CD4-positive, alpha-beta T cell treated with Interleukin-21 for 1 hour (primary cell): Measurements from ENCODE around the gene EPHA5.
"Not testable (repeated sequence)": the region's sequence is repeated elsewhere in the genome, so short reads cannot be mapped to it uniquely, and the experiment has no call there.

Experiments used
- DNase-seq: peaks from one replicate; pipeline ENCODE4 v3.0.0-alpha.2; 2020

EPHA5 gene

DNA sequence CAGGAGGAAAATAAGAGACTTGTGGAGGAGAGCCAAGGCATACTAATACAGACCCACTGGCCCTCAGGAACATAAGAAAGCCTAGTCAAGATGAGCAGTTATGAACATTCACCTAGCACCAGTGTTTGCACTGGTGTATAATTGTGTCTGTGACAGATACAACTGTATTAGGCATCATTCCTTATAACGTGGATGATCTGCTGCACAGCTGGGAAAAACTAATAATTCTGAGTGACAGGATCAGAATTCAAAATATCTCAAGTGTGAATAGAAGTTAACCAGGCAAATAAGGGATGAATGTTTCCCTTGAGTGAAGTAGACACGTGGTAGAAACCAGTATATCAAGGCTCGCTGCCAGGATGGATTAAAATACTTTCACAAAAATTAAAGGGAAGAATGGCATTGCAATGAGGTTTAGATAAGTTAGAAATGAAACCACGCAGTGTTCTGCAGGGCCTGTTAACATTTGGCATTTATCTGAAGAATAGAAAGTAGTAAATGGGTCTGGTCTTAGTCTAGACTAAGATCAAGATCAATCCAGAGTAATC is 325.9 kb downstream of the EPHA5 start:
- no peak for DNase-seq

DNA sequence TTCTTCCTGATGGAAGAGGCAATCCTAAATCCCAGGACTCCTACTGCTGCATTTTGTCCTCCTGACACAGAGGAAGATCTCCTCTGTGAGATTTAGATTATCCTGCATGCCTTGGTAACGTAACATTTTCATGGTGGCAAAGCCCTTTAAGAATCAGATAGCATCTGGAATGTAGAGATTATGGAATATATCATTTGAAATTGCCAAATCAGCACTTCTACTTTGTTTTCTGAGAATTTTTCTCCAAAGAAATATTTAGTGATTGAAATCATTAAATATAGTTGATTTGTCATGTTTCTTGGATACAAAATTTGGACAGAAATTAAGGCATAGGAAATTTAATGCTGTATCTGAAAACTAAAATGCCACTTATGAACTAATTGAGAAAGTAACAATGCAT is 326.9 kb downstream of the EPHA5 start:
- no peak for DNase-seq

DNA sequence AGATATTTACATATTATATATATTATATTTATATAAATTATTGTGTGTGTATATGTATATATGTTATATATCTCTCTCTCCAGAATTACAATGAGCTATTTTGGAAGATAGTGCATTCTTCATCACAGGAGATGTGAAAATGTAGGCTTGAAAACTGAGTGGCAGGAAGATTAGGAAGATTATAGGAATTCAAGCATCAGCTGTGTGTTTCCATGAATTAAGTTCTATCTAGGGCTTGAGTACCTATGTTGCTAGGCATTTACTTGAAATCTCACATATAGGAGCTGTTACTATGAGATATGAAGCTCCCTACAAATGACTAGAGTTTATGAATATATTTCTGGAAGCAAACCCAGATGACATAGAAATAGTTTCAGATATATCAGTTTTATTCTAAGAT is 328.7 kb downstream of the EPHA5 start:
- DNase-seq = no peak

DNA sequence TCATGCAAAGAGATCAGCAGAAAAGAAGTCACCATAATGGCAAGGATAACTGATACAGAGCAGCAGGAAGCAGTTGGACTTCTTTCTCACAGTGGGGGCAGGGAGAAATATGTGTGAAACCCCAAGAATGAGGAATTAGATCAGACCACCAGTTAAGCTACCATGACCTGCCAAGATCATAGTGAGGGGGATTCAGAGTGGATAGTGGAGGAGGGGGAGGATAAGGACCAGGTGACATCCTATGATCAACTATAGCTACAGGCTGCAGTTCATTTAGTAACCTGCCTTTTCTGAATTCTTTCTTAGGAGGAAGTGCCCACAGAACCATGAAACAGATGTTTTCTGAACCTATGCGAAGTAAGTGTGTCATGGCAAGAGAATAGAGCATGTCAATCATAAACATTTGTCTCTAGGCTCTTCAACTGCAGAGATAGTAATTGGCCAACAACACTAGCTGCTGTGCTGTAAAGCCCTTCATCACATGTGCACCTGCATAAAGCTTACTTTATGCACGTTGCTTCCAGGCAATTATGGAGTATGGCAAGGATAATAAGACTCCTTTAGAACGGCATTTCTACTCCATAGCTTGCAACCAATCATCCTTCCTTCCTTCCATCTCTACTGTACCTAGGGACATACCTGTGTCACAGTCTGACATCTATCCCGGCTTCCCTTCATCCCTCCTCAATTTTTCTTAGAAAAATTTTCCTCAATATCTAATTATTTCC is 329.7 kb downstream of the EPHA5 start:
- DNase-seq = no peak

DNA sequence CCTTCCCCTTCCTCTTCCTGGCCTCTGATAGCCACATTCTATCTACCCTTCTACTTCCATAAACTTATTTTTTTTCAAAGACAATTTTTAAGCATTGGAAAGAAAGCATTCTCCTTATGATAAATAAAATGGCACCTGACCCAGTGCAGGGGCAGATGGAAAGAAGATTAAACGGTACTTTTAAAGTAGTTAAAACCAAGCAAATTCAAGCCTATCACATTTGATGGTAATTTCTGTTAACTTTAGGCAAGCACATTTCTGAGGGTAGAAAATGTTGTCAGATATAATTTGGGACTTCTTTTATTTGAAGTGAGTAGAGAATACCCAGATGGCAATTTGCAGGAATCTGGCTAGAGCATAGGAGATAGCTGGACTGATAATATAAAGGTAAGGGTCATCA is 332.9 kb downstream of the EPHA5 start:
- no peak for DNase-seq

DNA sequence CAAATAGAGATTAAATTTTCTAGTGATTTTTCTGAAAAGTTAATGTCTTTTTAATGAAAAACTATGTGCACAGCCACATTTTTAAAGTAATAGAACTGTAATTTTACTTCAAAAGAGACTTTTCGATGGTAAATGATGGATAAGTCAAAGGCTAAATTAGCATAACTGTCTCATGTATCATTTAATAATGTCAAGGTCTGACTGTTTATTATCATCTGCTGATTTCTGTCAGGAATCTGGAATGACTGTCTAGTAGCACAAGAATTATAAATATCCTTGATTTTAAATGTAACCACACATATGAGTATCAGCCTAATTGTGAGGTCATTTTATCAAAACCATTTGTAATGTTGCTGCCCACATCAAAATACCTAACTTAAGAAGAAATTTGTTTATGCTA is 333.8 kb downstream of the EPHA5 start:
- DNase-seq = no peak

DNA sequence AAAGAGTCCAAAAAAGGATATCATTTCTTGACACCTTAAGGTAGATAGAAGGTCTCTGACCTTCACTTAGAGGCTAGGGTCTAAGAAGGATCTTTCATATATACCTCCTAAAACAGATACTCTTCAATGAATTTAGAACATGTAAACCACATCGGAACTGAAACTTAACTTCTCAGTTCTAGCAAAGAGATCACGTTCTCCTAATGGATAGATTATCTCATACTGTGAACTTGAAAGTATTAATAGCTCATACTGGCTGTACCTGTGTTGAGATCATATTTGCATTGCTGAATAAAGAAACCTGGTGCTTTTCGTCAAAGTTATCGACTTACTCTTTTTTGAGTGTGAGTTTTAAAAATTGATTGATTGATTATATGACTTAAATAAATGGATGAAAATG is 353.8 kb downstream of the EPHA5 start:
- DNase-seq = no peak

DNA sequence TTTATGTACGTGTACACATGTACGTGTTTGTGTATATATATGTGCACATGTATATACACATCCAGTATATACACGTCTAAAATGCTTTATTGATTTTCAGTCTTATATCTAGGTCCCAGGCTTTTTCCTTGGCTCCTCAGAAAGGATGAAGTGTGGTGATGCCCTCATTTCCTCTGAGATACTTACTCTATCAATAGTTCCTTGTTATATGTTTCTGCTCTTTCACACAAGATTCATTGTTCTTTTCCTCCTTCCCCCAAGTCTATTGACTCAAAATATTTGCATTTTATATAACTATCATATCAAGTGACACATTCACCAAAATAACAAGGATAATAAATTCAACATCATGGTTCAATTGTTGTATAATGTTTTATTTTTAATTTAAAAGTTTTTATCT is 359.2 kb downstream of the EPHA5 start:
- DNase-seq = no peak

DNA sequence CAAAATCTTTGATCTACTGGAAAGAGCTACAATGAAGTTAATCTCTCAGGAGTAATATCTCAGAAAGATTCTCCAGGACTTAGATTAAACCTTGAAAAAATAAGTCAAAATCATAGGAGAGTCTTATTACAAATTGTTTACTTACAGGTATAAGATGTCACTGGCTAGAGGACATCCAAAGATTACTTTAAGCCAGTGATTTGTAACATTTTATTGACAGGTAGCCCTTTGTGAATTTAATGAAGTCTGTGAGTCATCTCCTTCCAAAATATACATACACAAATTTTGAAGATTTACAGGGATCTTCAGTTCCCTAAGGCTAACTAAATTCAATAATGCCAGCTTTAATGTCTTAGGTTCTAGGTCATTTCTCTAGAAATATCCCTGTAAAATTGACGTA is 359.7 kb downstream of the EPHA5 start:
- DNase-seq = no peak

DNA sequence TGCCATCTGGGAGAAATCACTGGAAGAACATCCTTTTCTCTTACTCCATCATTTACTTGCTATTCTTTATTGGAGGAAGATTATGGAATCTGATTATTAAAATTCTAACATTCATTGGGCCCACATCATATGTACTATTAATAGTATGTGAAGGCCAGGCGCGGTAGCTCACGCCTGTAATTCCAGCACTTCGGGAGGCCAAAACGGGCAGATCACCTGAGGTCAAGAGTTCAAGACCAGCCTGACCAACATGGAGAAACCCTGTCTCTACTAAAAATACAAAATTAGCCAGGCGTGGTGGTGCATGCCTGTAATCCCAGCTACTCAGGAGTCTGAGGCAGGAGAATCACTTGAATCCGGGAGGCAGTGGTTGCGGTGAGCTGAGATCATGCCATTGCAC is 361.7 kb downstream of the EPHA5 start:
- not testable (repeated sequence) for DNase-seq

DNA sequence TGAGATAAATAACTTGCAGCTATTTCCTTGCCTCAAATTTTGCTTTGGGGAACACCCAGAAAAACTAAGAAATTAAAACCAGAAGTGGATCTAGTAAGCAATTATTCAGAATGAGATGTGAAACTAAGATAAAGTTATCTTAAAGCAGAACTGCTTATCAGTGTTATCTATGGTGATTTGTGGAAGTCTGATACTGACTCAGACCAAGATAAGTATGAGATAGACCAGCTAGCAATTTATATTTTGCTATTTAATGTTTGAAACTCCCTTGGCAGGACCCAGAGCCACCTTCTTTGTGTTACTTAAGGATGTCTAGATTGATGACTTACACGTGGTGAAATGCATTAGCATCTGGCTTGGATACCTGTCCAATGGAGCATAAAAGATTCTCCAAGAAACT is 368.1 kb downstream of the EPHA5 start:
- no peak for DNase-seq

DNA sequence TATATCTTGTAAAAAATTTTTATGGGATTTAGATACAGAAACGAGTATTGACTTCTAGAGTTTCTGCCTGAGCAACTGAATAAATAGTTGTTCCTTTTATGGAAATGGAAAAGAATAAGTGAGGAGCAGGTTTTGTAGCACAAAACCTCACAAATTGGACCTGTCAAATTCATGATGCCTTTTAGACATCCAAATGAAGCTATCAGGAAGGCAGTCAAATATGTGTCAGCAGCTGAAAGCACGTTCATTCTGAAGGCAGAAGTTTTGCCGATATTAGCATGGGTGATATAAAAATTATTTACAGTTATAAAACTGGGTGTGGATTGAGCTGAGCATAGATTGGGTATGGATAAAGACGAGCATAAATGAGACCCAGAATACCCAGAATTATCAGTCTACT is 374.0 kb downstream of the EPHA5 start:
- DNase-seq = no peak

DNA sequence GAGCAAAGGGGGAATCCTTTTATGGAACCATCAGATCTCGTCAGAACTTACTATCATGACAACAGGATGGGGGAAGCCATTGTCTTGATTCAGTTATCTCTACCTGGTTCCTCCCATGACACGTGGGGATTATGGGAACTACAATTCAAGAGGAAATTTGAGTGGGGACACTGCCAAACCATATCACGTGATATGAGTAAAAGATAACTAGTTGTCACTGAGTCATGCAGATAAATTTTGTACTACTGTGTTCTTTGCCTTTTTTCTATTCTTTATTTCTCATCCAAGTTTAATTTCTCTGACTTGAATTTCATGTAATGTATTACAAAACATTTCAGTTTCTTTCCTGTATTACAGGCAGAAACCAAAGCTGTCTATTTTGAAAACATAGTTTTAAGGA is 383.2 kb downstream of the EPHA5 start:
- no peak for DNase-seq
